HG02981 (cell line): ENCODE measurements around the gene SMIM28.

Source experiments
- ATAC-seq: cut with Tn5 transposase; IDR thresholded peaks from one replicate; pipeline ENCODE4 v1.9.1; 2021; ENCODE audit warnings: mild to moderate bottlenecking, moderate library complexity; ENCODE audit not compliant: unreplicated experiment

SMIM28 gene

DNA sequence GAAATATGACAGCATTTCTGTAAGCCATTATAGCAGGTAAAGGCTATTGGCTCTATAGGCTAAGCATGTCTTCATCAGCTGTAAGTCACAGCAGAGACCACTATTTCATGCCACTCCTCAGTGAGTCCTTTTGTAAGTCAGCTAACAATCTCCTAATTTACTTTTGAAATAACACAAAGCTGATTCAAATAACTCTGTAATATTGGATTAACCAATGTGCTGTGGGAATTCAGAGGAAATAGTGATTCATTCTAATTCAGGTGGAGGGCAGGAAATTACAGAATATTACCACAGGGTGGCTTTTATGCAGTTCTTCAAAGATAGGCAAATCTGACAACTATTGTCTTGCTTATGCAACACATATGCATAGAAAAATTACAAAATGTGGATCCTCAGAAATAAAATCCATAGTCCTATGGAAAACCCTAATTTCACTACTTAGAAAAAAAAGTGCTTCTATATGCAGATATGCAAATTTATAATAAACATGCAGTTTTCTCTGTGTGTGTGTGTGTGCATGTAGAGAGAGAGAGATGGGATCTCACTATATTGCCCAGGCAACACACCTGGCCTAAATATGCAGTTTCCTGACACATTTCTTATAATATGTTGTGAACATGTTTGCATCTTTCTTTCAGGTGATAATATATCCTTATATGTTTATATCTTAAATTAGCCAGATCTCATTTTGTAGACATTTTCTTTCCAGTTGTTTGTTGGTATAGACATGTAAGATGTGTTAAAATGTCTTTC is 4.8 kb upstream of the SMIM28 start:
- ATAC-seq: no peak

DNA sequence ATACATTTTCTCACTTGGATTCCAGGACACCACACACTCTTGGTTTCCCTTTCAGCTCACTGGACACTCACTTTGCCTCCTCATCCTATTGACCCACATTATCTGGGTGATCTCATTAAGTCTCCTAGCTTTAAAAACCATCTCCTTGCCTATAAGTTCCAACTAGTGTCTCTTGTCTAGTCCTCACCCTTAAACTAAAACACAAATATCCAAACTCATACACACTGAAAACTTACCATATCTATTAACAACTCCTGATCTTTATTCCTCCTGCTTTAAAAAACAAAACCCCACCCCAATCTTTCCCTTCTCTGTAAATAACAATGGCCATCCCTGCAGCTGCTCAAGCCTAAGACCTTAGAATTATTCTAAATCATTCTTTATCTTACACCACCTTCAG is 3.5 kb upstream of the SMIM28 start:
- no peak for ATAC-seq

DNA sequence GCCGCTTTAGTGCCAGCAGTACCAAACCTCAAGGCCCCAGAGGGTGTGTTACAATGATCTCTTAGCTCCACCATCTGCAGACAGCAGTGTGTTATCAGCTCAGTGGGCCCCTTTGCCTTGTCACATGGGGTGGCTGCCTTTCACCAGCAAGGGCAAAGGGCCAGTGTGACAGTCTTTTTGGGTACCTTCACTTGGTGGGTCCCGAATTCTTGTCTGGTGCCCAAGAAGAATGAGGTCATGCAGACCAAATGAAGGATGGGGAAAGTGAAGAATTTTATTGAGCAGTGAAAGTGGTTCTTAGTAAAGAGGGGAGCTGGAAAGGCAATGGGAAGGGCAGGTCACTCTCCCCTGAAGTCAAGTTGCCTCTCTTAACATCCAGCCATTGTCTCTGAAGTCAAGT is 2.9 kb upstream of the SMIM28 start:
- ATAC-seq: no peak

DNA sequence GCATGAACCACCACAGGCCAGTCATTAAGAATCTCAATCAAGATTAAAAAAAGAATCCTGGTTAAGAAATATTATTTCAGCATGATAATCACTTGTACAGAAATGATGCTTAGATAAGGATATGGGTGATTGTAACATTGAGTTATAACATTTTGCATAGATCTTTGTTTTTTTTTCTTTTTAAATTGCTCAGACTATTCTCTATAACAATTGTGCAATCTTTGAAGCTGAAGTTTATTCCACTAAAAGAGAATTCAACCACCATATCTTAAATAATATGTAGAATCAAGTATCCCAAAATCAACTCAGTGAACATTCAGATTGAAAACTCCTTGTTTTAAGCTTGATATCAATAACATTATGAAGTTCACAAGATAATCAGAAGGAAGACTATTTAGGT is 663 bp upstream of the SMIM28 start:
- ATAC-seq: no peak

DNA sequence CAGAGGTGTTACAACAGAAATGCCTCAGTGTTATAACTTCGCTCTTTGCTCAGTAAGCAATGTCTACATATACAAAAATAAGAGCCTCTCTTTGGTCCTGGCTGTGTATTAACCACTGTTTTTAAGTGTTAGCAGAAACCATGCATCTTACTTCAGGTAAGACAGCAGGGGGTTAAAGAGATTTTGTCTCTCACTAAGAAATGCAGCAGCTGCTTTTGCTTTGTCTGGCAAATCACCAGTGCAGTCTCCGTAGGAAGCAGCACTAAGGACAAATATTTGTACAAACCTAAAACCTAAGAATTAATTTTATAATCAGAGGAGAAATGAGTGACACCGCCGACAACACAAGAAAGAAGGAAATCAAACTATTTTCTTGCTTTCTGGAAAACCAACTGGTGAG is 758 bp downstream of the SMIM28 start:
- no peak for ATAC-seq

DNA sequence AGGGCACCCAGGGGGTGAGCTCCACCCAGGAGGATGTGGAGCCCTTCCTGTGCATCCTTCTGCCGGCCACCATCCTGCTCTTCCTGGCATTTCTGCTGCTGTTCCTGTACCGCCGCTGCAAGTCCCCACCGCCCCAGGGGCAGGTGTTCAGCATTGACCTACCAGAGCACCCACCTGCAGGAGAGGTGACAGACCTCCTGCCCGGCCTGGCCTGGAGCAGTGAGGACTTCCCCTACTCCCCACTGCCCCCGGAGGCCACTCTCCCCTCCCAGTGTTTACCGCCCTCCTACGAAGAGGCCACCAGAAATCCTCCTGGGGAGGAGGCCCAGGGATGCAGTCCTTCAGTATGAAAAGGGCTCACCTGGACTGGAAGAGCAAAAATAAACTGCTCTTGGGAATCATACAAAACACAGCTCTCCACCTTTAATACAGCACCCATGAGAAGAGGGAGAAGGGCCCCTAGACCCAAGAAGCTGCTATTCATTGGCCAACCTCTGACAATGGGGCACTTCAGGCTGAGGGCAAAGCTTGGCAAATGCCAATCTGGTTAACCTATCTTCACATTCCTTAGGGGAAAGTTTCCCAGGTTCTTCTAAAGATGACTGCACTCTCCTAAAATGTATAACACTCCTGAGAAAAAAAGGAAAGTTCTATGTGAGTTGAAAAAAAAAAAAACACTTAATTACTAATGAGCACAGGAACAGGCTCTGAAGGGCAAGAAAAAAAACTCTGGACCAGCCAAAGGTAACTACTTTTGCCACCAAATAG is 5.0 kb downstream of the SMIM28 start:
- no peak for ATAC-seq

DNA sequence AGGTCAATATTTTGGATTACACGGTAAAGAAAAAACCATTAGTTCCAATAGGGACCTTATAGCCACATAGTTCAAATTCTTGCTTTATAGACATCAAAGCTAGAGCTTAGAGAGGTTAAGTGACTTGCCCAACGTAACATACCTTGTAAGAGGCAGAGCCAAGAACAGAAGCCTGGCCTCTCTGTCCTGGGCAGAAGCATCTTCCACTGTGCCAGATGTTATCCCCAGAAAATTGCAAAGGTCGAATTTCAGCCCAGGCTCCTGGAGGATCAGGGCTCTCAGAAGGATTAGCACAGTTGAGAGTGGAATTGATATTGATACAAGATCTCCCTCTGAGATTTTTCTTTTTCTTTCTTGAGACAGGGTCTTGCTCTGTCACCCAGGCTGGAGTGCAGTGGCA is 6.1 kb downstream of the SMIM28 start:
- no peak for ATAC-seq

DNA sequence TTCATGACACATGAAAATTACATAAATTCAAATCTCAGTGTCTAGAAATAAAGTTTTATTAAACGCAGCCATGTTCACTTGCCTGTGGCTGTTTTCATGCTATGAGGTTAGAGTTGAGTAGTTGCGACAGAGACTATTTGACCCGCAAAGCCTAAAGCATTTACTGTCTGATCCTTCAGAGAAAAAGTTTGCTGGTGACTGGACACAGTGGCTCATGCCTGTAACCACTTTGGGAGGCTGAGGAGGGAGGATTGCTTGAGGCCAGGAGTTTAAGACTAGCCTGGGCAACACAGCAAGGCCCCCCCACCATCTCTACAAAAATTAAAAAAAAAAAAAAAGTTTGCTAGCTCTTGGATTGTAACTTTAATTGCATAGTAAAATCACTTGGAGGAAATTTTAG is 9.2 kb downstream of the SMIM28 start:
- no peak for ATAC-seq

DNA sequence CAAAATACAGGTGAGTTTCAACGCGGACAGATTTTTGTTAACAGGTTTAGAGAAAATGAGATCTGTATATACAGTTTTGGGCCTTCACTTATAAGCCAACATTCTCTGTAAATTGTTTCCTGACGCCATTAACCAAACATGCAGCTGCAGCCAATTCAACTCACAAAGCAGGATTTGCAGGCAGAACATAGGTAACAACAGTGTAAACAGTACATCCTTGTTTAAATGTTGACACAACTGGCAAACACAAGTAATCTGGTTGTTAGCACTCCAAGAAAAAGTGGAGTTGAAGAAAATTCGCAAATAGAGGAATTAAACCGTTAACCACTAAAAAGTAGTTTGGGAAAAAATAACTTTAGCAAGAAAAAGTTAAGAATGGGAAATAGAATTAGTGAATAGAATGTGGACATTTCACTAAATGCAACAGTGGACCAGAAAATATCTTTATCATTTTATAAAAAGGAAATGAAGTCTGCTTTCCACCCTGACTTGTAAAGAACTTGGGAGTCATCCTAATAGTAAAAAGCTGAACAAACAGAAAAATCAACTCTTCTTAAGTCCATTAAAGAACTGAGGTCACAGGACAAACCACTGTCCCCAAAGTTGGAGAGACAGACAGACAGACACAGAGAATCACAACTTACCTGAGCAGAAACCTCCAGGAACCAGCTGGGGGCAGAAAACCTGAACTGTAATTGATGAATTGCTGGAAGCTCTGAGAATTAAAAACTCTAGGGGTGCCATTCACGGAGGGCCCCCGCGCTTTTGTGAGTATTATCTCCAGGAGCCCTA is 10.1 kb downstream of the SMIM28 start:
- no peak for ATAC-seq

DNA sequence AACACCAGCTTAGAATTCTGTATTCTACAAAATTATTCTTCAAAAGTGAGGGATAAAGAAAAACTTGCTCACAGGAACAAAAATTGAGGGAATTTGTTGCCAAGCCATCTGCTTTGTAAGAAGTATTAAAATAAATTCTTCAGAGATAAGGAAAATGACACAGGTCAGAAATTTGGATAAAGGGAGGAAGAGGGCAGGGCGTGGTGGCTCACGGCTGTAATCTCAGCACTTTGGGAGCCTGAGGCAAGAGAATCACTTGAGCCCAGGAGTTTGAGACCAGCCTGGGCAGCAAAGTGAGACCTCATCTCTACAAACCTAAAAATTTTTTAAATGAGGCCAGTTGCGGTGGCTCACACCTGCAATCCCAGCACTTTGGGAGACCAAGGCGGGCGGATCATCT is 11.8 kb downstream of the SMIM28 start:
- no peak for ATAC-seq

DNA sequence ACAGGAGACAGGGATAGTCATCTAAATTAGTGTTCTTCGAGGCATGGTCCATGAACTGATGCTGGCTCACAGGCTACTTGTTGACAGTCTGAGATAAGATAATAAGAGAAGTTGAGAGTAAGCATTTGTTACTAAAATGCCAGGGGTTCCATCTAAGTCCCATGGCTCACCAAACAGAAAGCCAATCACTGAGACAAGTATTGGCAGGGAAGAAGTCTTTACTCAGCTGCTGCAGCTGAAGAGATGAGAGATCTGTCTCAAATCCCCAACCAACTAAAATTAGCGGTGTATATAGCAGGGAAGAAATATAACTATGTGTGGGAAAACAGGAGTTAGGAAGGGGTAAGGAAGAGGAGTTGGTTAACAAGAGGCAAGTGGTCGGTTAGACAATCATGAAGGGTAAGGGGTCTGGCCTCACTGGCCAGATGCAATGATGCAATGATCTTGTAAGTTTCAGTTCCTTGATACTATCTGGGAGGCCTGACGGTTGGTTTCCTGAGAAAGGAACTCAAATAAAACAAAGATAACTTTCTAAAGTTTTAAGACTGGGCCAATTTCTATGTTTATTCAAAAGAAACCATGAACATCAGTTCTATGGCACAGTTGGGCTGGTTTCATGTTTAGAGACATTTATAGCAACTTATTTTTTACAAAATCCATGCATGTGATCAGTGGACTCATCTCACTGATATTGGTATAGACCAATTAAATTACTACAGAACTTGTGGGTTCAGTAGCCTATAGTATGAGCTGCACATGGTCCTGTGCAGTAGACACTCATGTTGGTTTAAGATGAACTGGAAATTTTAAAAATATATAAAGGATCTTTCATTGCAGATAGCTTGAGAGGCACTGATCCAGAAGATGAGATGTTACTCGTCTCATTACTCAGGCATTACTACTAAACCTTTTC is 16.4 kb downstream of the SMIM28 start:
- no peak for ATAC-seq

DNA sequence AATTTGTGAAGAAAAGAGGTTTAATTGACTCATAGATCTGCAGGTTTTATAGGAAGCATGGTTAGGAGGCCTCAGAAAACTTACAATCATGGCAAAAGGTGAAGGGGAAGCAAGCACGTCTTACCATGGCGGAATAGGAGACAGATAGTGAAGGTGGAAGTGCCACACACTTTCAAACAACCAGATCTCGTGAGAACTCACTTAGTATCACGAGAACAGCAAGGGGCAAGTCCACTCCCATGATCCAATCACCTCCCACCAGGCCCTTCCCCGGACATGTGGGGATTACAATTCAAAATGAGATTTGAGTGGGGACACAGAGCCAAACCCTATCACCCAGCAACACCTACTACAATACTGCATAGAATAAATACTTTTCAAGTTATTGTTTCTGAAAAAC is 19.0 kb downstream of the SMIM28 start:
- no peak for ATAC-seq

DNA sequence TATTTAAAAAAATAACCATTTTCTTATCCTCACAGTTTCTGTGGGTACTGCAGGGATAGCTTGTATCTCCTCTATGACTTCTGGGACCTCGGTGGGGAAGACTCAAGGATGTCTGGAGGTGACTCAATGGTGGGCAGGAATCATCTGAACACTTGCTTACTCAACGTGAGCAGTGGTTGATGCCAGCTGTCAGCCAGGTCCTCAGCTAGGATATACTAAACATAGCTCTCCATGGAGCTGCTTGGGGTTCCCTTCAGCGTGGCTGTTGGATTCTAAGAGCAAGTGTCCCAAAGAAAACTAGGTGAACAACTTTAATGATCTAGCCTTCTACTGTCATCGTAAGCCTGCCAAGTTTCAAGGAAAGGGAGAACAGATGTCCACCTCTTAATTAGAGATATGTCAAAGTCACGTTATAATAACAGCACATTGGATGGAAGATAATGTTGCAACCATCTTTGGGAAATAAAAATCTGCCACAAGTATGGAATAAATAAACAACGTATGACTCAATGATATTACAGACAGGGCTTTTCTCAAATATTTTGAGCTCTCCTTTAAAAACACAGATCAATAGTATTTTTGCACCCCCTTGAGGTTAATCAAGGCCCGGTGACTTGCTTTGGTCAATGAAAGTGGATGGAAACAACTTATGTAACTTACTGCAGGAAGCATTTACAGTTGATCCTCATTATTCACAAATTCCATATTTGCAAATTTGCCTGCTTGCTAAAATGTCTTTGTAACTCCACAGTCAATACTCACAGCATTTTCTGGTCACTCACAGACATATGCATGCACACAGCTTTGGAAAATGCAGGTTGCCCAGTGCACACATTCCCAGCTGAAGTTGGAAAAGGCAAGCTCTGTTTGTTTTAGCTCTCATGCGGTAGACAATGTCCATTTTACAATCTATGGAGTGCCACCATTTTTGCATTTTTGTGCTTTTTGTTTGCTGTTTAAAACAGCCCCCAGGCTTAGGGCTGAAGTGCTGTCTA is 19.7 kb downstream of the SMIM28 start:
- no peak for ATAC-seq

DNA sequence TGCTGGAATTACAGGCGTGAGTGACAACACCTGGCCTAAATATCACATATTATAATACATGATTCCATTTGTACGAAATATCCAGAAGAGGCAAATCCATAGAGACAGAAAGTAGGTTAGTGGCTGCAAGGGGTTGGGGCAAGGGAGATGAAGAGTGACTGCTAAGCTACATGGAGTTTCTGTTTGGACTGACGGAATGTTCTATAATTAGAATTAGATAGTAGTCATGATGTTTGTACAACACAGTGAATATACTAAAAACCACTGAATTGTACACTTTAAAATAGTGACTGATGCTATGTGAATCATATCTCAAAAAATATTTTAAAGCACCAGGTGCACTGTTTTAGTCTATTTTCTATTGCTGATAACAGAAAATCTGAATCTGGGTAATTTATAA is 22.6 kb downstream of the SMIM28 start:
- ATAC-seq: no peak

DNA sequence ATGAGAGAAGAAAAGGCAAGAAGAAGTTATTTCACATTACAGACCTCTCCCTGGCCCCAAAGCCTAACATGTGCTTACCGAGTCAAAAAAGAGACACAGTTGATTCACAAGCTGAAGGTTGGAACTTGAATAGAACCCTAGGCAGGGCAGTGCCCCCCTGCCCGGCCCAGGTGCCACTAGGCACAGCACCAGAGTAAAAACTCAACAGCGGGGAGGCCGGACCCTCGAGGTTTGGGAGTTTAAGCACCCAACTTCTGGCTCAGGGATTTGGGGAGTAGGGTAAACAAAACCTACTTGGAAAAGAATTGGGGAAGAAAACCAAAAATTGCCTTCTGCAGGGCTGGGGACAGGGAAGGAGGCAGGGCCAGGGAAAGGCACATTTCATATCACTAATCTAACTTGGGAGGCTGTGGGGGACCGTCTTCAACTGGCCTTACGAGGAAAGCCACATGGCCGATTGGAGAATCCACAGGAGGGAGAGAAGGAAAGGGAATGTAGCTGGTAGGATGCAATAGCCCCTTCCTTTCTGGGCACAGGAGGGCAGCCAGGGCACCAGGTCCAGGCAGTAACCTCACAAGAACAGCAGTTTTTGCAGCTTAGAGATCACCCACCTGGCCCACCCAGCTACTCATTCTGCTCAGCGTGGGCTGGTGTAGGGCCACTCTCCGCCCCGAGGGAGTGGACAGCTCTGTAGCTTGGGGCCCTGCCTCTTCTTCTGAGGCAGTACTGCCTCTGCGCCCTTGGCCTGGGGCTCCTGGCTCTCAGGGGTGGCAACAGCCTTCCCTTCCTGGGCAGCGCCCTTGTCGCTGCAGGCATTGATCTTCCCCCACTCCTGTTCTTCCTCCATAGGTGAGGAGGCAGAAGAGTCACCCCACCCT is 24.5 kb downstream of the SMIM28 start:
- ATAC-seq: no peak

DNA sequence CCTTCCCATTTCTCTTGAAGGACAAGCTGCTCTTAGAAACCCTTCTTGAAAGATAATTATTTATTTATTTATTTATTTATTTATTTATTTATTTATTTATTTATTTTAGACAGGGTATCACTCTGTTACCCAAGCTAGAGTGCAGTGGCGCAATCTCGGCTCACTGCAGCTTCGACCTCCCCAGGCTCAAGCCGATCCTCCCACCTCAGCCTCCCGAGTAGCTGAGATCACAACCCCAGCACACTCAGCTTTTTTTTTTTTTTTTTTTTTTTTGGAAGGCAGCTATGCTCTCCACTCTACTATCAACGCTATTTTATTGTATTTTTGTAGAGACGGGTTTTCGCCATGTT is 25.1 kb downstream of the SMIM28 start:
- no peak for ATAC-seq

DNA sequence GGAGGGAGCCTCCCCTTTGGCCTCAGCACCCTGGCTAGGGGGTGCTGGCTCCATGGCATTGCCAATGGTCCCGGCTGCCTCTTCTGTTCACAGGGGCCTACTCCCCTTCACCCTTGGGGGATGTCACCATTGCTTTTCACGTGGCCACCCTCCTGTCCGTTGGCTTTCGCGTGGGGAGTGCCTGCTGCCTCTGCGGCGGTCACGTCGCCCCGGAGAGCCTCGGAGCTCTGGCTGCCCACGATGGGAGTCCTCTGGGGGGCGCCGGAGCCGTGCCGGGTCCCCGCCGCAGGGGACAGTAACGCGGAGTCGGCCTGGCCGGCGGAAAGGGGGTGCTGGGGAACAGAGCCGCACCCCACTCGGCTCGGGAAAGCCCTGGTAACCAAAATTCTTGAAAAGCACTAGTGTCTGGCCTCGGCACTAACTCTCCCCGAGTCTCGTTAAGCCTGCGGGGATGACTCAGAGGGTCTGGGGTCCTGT is 25.7 kb downstream of the SMIM28 start:
- peak; percentile 16 for ATAC-seq
